Uterus (tissue), 2 donors: ENCODE data around the gene GSTA3.

ENCODE experiments used
- CTCF ChIP-seq, 4 experiments: fragments of 200-600 bp in 2 of 4; fragments of 450-650 bp in 2 of 4; sonication (generic) in 2 of 4; IDR thresholded peaks; one replicate each; pipeline ENCODE4 v1.5.1; 2016 to 2019; ENCODE audit warnings: antibody characterized with exemption in 4 of 4, mild to moderate bottlenecking in 2 of 4, moderate library complexity in 1 of 4
- POLR2A ChIP-seq, 2 donors: fragments of 450-650 bp; IDR thresholded peaks; one replicate each; pipeline ENCODE4 v1.6.1; 2016; ENCODE audit warnings: antibody characterized with exemption in 2 of 2, mild to moderate bottlenecking in 1 of 2, moderate library complexity in 1 of 2

- TF ChIP-seq CTCF (IDR thresholded peaks at IDR 0.05) (no peak), POLR2A (IDR thresholded peaks at IDR 0.05) (no peak)
Measured at GRCh38 chr6:52849137-52849536, 60.4 kb downstream of the GSTA3 start.
